DMS114 treated with DMSO at 0.1 percent for 48 hours (cell line): ENCODE measurements around the gene ALPP.
"Not testable (repeated sequence)": the region's sequence is repeated elsewhere in the genome, so short reads cannot be mapped to it uniquely, and the experiment has no call there.

Experiments
- DNase-seq: peaks from one replicate; lab custom pipeline; 2025; ENCODE audit not compliant: unreplicated experiment; lab: John Stamatoyannopoulos, UW

Gene ALPP

DNA sequence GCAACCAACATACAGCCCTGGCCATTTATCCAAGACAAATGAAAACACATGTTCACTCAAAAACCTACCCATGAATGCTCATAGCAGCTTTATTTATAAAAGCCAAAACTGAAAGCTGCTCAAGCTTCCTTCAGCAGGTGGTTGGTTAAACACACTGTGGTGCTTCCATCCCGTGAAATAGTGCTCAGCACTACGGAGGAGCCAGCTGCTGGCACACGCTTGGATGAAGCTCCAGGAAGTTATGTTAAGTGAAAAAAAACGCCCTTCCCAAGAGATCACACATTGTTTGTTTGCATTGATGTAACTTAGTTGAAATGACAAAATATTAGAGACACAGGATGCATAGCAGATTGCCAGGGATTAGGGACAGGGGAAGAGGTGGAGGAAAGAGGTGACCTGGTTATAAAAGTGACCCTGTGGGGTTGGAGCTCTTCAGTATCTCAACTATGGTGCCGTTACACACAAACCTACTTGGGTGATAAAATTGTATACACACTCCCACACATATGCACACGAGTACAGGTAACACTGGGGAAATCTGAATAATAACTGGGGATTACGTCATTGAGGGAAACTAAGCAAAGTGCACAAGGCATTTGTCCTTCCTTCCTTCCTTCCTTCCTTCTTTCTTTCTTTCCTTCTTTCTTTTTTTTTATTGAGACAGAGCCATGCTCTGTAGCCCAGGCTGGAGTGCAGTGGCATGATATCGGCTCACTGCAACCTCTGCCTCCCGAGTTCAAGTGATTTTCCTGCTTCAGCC, 21.9 kb downstream of the ALPP start:
- DNase-seq = no peak

DNA sequence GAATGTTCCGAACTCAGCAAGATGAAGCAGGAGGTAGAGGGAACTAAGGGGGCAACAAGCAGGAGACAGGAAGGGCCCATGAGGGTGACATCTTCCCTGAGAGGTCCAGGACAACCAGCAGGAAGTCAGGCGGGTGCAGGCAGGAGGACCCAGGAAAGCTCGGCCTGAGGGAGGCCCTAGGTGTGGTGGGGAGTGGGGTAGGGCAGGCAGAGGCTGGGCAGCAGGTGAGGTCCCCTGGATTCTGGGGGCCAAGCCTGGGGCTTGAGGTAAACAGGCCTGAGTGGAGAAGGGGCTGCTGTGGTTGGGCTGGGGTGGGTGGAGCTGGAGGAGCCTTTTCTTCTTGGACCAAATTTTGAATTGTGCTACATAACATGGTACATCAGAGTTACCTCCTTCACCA, 24.0 kb downstream of the ALPP start:
- no peak for DNase-seq

- no peak for DNase-seq
Measured at GRCh38 chr2:232405943-232406510, 27.5 kb downstream of the ALPP start.

- DNase-seq = no peak
Measured at GRCh38 chr2:232406556-232407310, 28.2 kb downstream of the ALPP start, which contains the start of gene ALPG. ALPG (plus strand) TSS chr2:232406844; CDS start chr2:232406895, 51 bp downstream.

- DNase-seq = not testable (repeated sequence)
Measured at GRCh38 chr2:232407428-232408150, 29.0 kb downstream of the ALPP start.

GRCh38 chr2:232408269-232408668, 29.7 kb downstream of the ALPP start:
- not testable (repeated sequence) for DNase-seq

- not testable (repeated sequence) for DNase-seq
Measured at GRCh38 chr2:232409617-232410016, 31.1 kb downstream of the ALPP start.

DNA sequence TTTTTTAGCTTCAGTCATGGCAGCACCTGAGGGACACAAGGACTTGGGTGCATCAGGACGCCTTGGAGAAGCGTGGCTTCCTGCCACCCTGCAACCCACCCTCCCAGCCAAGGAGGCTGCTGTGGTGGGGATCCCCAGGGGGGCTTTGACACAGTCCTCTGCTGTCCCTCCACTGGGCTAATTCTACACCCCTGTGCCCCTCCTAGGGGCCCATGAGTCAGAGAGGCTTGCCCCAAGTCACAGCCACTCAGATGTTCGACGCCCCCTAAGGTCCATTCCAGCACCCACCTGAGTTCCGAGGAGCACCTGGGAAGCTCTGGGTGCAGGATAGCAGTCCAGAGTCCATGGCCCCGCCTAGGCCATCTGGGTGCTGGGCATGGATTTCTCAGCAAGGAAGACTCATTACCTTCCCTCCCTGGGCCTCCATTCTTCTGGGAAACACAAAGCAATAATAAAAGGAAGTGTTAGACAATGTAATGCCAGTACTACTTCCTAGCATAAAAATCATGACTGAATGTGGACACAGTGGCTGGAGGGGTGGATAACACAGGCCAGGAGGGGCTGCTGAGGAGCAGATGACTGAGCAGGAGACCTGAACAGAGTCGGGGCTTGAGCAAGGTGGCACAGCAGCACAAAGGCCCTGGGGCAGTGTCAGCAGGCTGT, 31.8 kb downstream of the ALPP start:
- DNase-seq = no peak

GRCh38 chr2:232411901-232412629, 33.5 kb downstream of the ALPP start:
- DNase-seq = no peak

GRCh38 chr2:232412986-232413385, 34.4 kb downstream of the ALPP start:
- no peak for DNase-seq

GRCh38 chr2:232415138-232415690, 36.7 kb downstream of the ALPP start:
- DNase-seq = no peak

GRCh38 chr2:232415736-232416520, 37.4 kb downstream of the ALPP start:
- DNase-seq = no peak

GRCh38 chr2:232416521-232417470, 38.2 kb downstream of the ALPP start:
- no peak for DNase-seq

DNA sequence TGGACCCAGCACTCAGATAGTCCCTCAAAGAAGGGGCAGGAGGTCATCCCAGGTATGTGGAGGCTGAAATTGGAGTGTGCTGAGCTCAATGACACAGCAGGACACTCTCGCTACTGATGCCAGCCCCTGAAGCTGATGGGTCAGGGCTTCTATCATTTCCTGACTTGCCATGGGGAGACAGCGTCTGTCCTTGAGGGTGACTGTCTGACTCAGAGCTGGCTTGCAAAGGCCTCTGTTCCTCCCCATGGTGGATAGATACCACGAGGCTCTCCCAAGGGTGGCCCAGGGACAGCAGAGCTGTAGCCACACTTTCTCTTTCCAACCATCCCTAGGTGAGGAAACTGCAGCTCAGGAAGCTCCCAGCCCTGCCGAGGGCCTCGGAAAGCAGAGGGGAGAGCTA, 38.9 kb downstream of the ALPP start:
- no peak for DNase-seq

DNA sequence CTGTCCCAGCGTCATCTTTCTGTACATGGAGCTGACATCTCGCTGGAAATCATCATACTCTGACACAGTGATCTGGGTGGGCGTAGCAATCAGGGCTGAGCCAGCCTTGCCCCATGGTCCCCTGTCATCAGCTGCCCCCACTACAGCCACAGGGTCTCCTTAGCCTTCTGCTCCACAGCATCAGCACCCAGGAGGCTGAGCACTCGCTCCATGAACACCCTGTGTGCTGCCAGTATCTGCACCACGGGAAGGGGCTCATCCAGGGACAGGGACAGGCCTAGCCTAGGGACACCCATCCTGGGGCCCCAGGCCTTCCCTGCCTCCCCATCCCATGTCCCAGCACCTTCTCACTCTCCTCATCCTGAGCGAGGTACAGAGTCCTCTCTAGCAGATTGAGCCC, 39.5 kb downstream of the ALPP start:
- no peak for DNase-seq

DNA sequence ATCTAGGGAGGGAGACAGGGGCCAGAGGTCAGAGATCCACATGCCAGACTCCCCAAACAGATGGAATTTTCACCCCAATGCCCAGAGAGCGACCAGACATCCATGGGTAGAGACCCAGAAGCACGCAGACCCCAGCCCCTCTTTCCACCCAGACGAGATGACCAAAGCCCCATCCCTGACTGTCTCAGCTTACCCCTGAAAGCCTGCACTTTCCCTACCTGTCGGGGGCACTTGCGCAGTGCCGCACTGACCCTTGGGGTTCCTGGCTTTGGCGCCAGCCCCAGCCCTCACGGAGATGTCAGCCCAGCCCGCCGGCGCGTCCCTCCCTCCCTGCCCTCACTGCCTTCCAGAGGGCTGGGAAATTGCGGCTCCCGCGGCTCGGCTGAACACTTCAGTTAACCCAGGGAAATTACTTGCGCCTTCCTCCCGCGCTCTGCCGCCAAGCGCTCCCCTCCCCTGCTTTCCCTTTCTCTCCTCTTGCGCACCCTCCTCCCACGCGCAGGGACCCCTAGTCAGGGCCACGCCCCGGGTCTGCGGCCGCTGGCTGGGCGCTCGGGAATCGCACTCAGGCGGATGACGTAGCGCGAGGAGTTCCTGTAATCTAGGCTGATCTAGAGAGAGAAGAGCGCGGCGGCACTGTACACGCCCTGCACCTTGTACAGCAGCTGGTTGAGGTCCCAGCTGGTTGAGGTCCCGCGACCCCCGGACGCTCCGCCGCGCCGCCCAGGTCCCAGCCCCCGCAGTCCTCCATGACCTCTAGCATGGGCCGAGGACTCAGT, 40.1 kb downstream of the ALPP start:
- no peak for DNase-seq
